Stimulated activated CD8-positive, alpha-beta memory T cell treated with anti-CD3 and anti-CD28 coated beads, Interleukin-7, amount 100 ng/mL, for 4 hours (primary cell): ENCODE data around the gene PRSS38.
"Not testable (repeated sequence)": the region's sequence is repeated elsewhere in the genome, so short reads cannot be mapped to it uniquely, and the experiment has no call there.

Experiments
- DNase-seq, 2 donors: peaks; one replicate each; pipeline ENCODE4 v3.0.0-alpha.2; 2020; ENCODE audit warnings: low read depth in 2 of 2

Gene PRSS38

DNA sequence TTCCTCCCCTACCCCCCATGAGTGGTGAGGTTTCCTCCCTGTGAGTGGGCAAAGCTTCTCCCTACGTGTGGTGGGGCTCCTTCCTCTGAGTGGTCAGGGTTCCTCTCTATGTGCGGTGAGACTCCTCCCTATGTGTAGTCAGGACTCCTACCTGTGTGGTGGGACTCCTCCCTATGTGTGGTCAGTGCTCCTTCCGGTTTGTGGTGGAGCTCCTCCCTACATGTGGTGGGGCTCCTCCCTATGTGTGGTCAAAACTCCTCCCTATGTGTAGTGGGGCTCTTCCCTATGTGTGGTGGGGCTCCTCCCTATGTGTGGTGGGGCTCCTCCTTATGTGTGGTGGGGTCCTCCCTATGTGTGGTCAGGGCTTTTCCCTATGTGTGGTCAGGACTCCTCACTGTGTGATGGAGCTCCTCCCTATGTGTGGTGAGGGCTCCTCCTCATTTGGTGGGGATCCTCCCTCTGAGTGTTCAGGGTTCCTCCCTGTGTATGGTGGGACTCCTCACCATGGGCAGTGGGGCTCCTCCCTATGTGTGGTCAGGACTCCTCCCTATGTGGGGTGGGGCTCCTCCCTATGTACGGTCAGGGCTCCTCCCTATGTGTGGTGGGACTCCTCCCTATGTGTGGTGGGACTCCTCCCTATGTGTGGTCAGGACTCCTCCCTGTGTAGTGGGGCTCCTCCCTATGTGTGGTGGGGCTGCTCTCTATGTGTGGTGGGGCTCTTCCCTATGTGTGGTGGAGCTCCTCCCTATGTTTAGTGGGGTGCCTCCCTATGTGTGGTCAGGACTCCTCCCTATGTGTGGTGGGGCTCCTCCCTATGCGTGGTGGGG lies 29.1 kb downstream of the PRSS38 start:
- DNase-seq: no peak

DNA sequence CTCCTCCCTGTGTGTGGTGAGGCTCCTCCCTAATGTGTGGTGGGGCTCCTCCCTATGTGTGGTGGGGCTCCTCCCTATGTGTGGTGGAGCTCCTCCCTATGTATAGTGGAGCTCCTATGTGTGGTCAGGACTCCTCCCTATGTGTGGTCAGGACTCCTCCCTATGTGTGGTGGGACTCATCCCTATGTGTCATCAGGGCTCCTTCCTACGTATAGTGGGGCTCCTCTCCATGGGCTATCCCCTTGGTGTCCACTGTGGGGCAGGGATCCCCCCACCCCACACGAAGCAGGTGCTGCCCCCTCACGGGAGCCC lies 29.6 kb downstream of the PRSS38 start:
- no peak for DNase-seq

DNA sequence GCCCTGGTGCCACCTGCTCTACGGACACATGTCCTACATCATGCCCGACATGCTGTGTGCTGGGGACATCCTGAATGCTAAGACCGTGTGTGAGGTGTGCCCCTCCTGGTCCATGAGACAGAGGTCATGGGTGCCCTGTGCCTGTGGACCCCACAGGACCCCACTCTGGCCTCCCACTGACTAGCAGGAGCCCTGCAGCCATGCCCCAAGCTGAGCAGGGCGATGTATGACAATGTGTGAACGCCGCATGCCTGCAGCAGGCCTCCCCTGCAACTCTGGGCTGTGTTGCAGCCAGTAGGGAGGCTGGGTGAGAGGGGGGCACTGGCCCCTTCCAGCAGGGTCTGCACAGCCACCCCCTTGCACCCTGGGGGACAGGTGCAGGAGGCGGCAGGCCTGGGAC lies 30.0 kb downstream of the PRSS38 start:
- no peak for DNase-seq

DNA sequence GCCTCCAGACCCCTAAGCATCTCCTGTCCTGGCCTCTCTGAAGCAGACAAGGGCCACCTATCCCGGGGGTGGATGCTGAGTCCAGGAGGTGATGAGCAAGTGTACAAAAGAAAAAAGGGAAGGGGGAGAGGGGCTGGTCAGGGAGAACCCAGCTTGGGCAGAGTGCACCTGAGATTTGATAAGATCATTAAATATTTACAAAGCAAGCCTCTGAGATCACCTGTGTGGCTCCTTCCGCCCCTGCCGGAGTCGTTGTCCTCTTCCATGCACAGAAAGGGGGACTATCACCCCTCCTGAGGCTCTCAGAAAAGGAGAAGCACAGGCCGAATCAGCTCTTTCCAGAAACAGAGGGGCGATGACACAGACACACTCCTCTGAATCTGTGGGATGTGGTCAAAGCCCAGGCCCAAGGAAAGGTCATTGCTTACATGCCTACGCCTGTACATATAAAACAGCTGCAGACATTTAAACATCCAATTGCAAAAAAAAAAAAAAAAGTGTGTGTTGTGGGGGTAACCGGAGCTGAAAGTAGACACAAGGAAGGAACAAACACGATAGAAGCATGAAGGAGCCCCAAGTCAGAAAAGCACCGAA lies 30.9 kb downstream of the PRSS38 start:
- DNase-seq: no peak

DNA sequence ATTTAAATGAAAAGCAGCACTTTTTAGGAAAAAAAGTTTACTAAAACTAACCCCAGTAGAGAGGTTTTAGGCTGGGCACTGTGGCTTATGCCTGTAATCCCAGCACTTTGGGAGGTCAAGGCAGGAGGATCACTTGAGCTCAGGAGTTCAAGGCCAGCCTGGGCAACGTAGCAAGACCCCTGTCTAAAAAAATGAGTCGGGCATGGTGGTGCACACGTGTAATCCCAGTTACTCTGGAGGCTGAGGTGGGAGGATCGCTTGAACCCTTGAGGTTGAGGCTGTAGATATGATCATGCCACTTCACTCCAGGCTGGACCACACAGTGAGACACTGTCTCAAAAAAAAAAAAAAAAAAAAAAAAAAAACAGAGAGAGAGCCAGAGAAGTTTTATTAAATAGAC lies 31.6 kb downstream of the PRSS38 start:
- not testable (repeated sequence) for DNase-seq

DNA sequence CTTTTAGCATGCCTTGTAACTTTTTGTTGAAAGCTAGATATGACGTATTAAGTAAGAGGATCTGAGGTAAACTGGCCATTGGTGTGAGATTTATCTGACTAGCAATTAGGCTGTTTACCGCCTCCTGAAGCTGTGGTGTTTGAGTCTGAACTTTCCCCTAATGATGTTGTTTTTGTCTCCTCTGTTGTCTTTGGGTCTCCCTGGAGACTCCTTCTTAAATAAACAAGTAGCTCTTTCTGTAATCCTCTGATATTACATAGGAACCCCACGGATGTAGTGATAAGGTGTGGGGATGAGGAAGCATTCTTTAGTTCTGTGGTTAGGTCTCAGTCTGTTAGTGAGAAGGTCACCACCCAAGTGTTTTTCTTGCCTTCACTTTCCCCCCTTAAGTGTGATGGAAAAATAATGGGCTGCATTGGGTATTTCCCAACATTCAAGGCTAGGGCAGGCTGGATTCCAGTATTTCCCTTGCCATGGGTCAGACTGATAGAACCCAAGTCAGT lies 33.0 kb downstream of the PRSS38 start:
- DNase-seq: no peak

DNA sequence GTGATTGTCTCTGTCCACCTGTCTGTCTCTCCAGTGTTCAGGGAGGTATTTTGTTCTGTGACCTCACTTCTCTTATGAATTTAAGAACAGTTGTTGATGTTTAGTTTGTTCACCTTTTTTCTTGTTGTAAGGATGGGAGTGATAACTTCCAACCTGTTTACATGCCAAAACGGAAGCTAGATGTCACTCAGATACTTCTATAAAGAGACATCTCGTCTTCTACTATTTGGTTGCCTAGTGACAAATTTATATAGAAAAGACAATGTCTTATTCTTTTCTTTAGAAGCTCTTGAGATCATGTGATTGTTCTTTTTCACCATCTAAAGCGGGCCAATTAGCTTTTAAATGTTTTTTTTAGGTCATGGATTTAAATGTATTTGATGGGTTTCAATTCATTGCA lies 33.8 kb downstream of the PRSS38 start:
- DNase-seq: no peak

DNA sequence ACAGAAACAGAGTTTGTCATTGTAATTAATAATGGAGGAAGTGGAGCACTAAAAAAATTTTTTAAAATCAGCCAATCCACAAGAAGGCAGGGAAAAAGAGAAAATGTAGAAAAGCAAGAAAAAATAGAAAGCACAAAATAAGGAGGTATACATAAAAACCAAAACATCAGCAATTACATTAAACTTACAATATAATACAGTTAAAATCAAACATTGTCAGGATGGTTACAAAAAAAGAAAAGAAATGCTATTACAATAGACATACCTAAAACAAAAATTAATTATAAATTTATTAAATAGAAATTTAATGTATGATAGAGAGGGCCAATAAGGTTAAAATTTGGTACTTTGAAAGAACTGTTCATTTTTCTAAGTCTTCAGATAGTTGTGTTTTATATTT lies 38.7 kb downstream of the PRSS38 start:
- no peak for DNase-seq

DNA sequence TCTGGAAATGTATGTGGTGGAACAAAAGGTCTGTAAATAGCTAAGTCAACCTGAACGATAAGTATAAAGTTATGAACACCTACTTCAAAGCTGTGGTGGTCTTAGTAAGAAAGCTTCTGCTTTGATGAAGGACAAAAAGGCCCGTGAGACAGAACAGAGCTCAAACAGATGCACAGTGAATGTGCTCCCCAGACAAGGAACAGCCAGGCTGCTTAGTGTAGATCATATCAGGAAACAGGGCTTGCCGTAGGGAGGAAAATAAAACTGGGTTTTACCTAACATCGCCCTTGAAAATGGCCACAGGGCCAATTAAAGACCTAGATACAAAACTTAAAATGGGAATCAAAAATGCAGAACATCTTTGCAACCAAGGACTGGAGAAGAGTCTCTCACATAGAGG lies 40.2 kb downstream of the PRSS38 start:
- DNase-seq: no peak

DNA sequence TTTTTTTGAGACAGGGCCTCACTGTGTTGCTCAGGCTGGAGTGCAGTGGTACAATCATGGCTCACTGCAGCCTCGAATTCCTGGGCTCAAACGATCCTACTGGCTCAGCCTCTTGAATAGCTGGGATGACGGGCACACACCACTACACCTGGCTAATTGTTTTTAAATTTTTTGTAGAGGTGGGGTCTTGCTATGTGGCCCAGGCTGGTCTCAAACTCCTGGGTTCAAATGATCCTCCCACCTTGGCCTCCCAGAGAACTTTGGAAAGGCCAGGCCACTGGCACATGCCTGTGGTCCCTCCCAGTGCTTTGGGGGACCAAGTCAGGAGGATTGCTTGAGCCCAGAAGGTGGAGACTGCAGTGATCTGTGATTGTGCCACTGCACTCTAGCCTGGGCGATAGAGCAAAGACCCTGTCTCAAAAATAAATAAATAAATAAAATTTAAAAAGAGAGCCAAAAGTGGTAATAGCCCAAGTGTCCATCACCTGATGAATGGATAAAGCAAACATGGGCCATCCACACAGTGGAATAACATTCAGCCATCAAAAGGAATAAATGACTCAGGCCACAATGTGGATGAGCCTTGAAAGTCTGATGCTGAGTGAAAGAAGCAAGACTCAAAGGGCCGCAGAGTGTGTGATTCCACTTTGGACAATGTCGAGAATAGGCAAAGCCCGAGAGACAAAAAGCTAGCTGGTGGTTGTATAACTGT lies 40.8 kb downstream of the PRSS38 start:
- no peak for DNase-seq

DNA sequence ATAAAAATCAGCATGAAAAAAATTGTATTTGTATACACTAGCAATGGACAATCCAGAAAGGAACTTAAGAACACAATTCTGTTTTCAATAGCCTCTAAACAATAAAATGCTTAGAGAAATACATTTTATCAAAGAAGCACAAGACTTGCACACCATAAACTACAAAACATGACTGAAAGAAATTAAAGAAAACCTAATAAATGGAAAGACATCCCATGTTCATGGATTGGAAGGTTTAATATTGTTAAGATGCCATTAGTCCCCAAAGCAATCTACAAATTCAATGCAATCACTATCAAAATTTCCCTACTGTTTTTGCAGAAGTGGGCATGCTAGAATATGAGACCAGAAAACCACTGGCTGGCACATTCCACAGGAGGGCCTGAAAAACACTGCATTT lies 49.4 kb downstream of the PRSS38 start:
- no peak for DNase-seq

DNA sequence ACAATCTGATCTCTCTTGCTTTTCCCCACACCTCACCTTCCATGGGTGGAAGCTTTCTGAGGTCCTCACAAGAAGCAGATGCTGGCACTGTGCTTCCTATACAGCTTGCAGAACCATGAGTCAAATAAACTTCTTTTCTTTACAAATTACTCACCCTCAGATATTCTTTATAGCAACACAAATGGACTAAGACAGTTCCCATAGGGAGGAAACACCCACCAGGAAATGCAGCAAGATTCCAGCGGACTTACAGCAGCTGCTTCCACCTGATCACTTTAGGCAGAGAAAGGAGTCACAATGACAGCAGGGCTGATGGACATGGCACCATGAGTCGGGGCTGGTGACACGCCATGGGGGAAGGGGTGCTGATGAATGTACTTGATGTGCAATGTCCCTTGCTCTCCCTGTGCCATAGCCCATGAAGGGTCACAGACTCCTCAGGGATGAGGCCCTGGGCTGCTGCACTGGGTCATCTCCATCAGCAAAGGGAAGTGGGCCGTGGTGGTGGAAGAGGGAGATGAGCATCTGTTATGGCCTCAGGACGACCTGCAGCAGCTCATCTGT lies 53.9 kb downstream of the PRSS38 start:
- no peak for DNase-seq

DNA sequence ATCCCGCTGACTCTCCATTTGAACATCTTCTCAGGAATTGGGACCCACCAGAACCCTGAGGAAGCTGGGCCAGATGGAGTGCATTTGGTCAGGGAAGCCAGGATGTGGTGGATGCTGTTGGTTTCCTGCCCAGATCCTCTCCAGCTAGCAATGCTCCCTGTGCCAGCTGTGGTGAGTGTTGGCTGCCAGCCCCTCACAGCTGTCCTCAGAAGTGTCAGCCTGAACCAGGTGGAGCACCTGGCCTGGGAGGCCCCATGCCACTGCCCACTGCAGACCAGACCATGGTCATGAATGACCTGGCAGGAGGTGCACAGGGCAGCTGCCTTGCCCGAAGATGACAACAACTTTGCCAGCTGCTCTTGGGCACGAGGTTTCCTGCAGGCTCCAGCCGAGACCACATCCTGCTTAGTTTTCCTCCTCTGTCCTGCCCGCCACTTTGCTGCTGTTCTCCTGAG lies 54.4 kb downstream of the PRSS38 start:
- no peak for DNase-seq

DNA sequence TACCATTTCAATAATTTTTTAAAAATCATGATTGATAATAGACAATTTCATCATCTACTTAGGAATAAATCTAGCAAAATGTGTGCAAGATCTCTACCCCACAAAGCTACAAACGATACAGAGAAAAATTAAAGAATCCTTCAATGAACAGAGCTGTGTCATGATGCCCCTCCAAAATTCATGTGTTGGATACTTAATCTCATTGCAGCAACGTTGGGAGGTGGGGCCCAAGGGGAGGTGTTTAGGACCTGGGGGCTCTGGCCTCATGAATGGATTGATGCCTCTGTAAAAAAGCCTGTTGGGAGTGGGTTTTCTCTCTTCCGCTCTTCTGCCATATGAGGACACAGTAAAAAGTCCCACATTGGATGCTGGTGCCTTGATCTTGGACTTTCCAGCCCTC lies 54.9 kb downstream of the PRSS38 start:
- DNase-seq: no peak

DNA sequence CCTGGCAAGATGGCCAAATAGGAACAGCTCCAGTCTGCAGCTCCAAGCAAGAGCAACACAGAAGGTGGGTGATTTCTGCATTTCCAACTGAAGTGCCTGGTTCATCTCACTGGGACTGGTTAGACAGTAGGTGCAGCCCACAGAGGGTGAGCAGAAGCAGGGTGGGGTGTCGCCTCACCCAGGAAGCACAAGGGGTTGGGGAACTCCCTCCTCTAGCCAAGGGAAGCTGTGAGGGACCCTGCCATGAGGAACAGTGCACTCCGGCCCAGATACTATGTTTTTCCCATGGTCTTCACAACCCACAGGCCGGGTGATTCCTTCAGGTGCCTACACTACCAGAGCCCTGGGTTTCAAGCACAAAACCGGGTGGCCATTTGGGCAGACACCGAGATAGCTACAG lies 56.4 kb downstream of the PRSS38 start:
- DNase-seq: not testable (repeated sequence)

DNA sequence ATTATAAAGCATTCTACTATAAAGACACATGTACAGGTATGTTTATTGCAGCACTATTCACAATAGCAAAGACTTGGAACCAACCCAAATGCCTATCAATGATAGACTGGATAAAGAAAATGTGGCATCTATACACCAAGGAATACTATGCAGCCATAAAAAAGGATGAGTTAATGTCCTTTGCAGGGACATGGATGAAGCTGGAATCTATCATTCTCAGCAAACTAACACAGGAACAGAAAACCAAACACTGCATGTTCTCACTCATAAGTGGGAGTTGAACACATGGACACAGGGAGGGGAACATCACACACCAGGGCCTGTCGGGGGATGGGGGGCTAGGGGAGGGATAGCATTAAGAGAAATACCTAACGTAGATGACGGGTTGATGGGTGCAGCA lies 62.3 kb downstream of the PRSS38 start:
- not testable (repeated sequence) for DNase-seq

DNA sequence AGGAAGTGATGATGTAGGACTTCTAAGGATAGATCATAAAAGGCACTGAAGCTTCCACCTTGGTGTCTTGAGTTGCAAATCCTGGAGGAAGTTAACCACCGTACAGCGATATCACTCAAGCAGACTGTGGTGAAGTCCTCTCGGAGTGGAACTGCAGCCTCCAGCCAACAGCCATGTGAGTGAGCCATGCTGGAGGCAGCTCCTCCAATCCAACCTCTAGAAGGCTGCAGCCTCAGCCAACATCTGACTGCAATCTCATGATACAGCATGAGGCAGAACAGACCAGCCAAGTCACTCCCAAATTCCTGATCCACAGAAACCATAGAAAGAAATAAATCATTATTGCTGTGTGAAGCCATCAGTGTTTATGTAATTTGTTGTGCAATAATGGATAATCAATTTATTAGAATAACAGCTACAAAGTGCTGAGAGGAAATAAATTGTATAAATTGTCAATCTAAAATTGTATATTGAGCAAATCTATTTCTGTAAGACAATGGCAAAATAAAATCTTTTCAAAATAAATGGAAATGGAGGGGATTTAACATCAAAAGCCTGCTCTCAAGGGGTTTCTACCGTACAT lies 65.0 kb downstream of the PRSS38 start:
- DNase-seq: no peak

DNA sequence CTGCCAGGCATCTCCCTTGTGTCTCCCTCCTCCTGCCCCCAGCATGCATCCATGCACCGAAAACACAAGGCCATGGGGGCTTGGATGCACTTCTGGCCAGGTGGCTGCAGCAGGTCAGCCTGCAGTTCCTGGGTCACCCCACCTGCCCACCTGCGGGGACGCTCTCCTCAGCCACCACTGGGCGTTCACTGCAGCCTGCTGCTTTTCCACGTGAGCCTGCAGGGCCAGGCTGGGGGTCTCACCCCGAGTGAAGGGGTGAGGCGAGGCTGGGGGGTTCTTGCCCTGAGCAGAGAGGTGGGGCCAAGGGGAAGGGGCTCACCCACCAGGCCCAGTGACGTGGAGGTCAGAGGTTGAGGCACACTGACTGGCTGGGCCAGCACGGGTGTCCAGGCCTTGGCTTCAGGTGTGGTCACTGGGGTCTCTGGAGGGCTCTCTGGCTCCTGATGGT lies 67.6 kb downstream of the PRSS38 start:
- DNase-seq: no peak

DNA sequence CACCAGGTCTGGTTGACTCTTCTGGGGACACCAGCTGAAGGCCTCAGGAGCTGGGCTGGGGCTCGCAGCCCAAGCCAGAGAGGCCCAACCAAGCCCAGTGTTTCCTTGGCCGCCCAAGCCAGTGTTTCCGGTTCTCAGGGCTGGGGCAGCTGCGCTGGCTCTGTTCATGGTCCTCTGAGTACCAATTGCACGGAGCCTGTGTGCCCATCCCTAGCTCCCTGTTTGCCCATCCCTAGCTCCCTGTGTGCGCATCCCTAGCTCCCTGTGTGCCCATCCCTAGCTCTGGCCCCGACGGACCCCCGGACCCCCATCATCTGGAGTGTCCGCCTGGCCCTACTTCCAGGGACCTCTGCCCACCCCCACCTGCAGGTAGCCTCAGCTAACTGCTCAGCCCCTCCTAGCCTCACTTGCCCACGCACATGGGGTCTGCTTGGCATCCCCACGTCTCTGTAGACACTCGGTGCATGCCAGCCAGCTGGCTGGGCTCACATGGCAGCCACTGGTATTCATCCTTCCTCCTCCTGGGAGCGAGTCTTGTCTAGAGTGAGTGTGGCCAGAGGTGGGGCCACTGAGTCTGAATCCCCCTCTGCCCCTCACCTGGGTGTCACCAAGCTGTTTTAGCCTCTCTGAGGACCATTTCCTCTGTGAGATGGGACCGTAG lies 68.3 kb downstream of the PRSS38 start:
- DNase-seq: no peak

DNA sequence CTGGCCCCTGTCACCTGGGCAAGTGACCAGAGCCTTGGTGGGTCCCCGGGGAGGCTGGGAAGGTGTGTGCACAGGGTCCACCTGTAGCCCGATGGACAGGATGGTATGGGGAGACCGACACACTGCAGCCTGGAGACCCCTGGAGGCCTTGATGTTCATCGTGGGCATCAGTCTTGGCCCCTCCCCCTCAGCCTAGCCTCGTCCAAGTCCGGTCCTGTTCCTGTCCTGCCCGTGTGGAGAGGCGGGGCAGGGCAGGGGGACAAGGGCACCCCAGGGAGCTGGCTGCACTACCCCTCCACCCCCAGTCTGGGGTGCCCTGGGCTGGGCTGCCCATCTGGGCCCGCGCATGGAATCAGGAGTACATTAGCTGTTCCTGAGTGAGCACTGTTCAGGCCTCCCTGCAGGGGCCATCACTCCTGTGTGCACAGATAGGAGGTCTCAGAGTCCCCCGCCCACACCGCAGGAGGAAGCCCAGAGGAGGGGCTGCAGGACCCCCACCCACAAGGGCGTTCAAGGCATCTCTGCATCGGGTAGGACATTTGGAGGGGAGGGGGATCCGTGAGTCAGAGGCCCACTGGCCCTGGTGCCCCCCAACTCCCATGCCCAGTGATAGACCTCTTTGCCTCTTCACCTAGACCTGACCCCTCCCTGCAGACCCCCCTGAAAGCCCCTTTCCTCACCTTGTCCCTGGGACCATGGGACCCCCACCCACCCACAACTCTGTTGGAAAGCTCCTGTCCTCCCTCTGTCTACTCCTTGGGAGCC lies 69.1 kb downstream of the PRSS38 start:
- DNase-seq: no peak

DNA sequence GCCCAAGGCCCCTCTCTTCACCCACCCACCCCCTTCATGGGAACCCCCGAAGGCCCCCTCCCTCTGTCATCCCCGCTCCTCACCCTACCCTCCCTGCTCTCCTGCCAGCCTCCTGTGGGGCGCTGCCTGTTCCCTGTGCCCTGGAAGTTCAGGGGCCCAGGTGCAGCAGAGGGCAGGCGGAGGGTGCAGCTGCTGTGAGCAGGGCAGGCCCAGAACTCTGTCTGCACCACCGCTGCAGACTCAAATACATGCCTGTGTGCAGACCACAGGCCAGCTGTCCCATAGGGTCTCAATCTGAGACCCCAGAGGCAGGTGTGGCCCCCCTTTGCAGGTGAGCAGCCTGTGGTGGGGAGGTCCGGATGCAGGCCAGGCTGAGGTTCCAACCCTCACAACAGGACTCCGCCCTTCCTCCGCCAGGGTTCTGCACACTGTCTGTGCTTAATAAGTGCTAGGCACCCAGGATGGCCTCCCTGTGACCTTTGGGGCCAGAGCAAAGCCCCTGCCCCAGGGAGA lies 69.7 kb downstream of the PRSS38 start:
- no peak for DNase-seq
